GM21737 (cell line): Measurements from ENCODE around the gene LRRC10.
"Not testable (repeated sequence)": the region's sequence is repeated elsewhere in the genome, so short reads cannot be mapped to it uniquely, and the experiment has no call there.

Experiments used
- ATAC-seq: cut with Tn5 transposase; IDR thresholded peaks from one replicate; pipeline ENCODE4 v1.9.1; 2021; ENCODE audit warnings: mild to moderate bottlenecking, moderate library complexity; ENCODE audit not compliant: unreplicated experiment

LRRC10 gene

GRCh38 chr12:69620077-69620476 is 9.4 kb upstream of the LRRC10 start:
- no peak for ATAC-seq

- no peak for ATAC-seq
Measured at GRCh38 chr12:69619050-69619449, 8.3 kb upstream of the LRRC10 start.

- ATAC-seq = no peak
Measured at GRCh38 chr12:69616025-69616424, 5.3 kb upstream of the LRRC10 start.

GRCh38 chr12:69613351-69613750 is 2.6 kb upstream of the LRRC10 start:
- ATAC-seq = no peak

- ATAC-seq = no peak
Measured at GRCh38 chr12:69610126-69610525, 581 bp downstream of the LRRC10 start.

- no peak for ATAC-seq
Measured at GRCh38 chr12:69608114-69608513, 2.6 kb downstream of the LRRC10 start.

- not testable (repeated sequence) for ATAC-seq
Measured at GRCh38 chr12:69604275-69604674, 6.4 kb downstream of the LRRC10 start.

- not testable (repeated sequence) for ATAC-seq
Measured at GRCh38 chr12:69603556-69603955, 7.2 kb downstream of the LRRC10 start.

GRCh38 chr12:69602954-69603353 is 7.8 kb downstream of the LRRC10 start:
- no peak for ATAC-seq

- ATAC-seq = no peak
Measured at GRCh38 chr12:69601962-69602685, 8.6 kb downstream of the LRRC10 start.

- no peak for ATAC-seq
Measured at GRCh38 chr12:69600804-69601203, 9.9 kb downstream of the LRRC10 start.

- no peak for ATAC-seq
Measured at GRCh38 chr12:69598174-69598753, 12.4 kb downstream of the LRRC10 start.

GRCh38 chr12:69595689-69596088 is 15.0 kb downstream of the LRRC10 start:
- ATAC-seq = no peak

GRCh38 chr12:69589082-69589481 is 21.6 kb downstream of the LRRC10 start:
- no peak for ATAC-seq

GRCh38 chr12:69588527-69588926 is 22.2 kb downstream of the LRRC10 start:
- no peak for ATAC-seq

- peak; percentile 98 for ATAC-seq
Measured at GRCh38 chr12:69585189-69586062, 25.3 kb downstream of the LRRC10 start, which contains the start of gene CCT2. CCT2 (plus strand) TSS chr12:69585459; CDS start chr12:69585522, 63 bp downstream.

GRCh38 chr12:69583203-69583602 is 27.5 kb downstream of the LRRC10 start:
- ATAC-seq = no peak

- ATAC-seq = no peak
Measured at GRCh38 chr12:69580074-69580473, 30.6 kb downstream of the LRRC10 start.

GRCh38 chr12:69579029-69579428 is 31.7 kb downstream of the LRRC10 start:
- ATAC-seq = no peak

GRCh38 chr12:69578283-69578682 is 32.4 kb downstream of the LRRC10 start:
- no peak for ATAC-seq

- ATAC-seq = no peak
Measured at GRCh38 chr12:69575346-69575745, 35.4 kb downstream of the LRRC10 start.
